AML-193 (cell line): Measurements from ENCODE around the gene NXF2.
"Not testable (repeated sequence)": the region's sequence is repeated elsewhere in the genome, so short reads cannot be mapped to it uniquely, and the experiment has no call there.

Source experiments
- DNase-seq, 2 experiments: peaks; one replicate each; lab custom pipeline; 2025; lab: John Stamatoyannopoulos, UW

Gene NXF2

GRCh38 chrX:102246893-102247292 lies at the start of gene NXF2:
NXF2 (plus strand) TSS chrX:102247167; CDS start chrX:102307079, 59,912 bp downstream.
- not testable (repeated sequence) for DNase-seq

- DNase-seq: not testable (repeated sequence)
Measured at GRCh38 chrX:102207940-102208339, 39.0 kb upstream of the NXF2 start.

DNA sequence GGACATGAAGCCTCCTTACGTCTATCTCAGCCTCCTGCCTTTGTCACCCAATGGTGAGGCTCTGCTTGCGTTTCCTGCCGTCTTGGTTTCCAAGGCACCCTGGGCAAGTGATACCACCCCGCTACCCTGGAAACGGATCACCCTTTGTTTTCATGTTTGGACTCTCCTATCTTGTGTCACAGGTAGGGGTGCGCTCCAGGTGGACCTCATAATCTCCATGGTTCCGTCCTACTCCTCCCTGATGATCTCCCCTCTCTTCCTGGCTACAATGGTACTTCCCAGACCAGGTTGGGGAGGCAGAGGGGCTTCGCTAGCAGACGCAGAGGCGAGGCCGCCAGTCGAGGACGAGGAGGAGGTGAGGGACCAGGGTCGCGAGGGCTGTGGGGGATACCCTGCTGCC lies 32.0 kb upstream of the NXF2 start, which contains the start of gene TCP11X1:
Gene TCP11X1 (plus strand): TSS at position 316 of the 400 bp plus-strand sequence.
- not testable (repeated sequence) for DNase-seq

- DNase-seq: not testable (repeated sequence)
Measured at GRCh38 chrX:102216497-102216896, 30.5 kb upstream of the NXF2 start.

GRCh38 chrX:102235678-102236077 lies 11.3 kb upstream of the NXF2 start:
- not testable (repeated sequence) for DNase-seq

DNA sequence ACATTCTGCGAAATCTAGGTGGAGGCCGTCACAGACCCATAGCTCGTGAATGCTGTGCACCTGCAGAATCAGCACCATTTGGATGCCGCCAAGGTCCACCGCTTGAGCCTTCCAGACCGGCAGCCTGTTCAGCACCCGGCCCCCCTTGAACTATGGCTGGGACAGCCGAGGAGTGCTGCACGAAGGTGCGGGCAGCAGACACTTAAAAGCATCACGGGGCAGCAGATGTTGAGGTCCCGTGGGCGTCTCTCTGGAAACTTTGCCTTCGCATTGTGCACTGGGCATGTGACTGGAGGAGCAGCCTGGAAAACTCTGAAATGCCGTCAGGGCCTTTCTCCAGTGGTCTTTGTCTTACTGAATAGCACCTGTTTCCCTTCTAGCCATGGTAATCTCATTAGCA lies 6.7 kb upstream of the NXF2 start:
- not testable (repeated sequence) for DNase-seq

DNA sequence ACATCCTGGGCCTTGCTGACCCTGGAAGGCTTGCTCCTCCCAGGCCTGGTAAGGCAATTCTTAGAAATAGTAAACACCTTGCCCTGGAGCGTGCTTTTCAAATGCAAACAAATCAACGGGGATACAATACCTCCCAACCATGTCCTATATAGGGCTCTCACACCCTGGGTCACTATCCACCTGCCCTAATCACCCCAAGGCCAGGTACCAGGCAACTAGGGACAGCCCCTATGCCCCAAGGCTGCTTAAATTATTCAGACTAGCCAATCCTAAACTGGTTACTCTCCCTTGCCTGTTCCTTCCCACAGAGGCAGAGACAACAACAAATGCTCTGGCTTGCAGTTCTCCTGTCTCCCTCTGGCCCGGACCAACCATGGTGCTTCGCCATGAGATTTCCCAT lies 25.3 kb downstream of the NXF2 start:
- not testable (repeated sequence) for DNase-seq

DNA sequence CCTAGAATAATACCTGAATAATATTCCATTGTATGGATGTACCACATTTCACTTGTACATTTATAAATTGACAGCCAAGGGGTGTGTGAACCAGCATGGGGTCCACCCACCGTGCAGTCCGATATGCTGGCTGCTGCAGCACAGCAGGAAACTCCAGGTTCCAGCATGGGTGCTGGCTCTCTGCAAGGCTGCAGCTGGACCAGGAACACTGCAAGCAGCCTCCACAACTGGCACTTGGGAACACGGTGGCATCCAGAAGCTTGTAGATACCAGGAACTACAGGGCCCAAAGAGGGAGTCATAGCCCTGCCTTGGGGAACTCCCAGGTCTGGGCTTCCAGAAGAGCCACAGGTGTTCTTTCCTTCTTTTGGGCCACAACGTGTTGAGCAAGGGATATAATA lies 91.2 kb downstream of the NXF2 start:
- no peak for DNase-seq

- DNase-seq: no peak
Measured at GRCh38 chrX:102339312-102340298, 92.6 kb downstream of the NXF2 start.

GRCh38 chrX:102341867-102342266 lies 94.9 kb downstream of the NXF2 start:
- no peak for DNase-seq

- no peak for DNase-seq
Measured at GRCh38 chrX:102345916-102346315, 98.9 kb downstream of the NXF2 start.
